SK-N-SH (cell line): ENCODE measurements around the gene NRL.

Experiments used
- EP300 ChIP-seq, 2 experiments: IDR thresholded peaks; 2 replicates each; pipeline versions ENCODE4 v1.4.0 to v1.6.1; 2012; ENCODE audit warnings: borderline replicate concordance in 1 of 2, low read depth in 1 of 2, low read length in 1 of 2
- EZH2phosphoT487 ChIP-seq: fragments of 200-600 bp; sonication (generic); IDR thresholded peaks from 2 replicates; pipeline ENCODE4 v1.6.1; 2017; ENCODE audit warnings: low read depth, mixed run types, mild to moderate bottlenecking, antibody characterized with exemption, moderate library complexity, borderline replicate concordance
- FOXM1 ChIP-seq: IDR thresholded peaks from 2 replicates; pipeline ENCODE4 v1.4.0; 2012; ENCODE audit warnings: low read depth, mild to moderate bottlenecking
- GABPA ChIP-seq: IDR thresholded peaks from 2 replicates; pipeline ENCODE4 v1.4.0; 2012; ENCODE audit warnings: low read depth, mild to moderate bottlenecking
- MXI1 ChIP-seq: IDR thresholded peaks from 2 replicates; pipeline ENCODE4 v1.6.1; 2012; ENCODE audit warnings: mild to moderate bottlenecking, low read depth, low read length, improper control_type of control experiment
- POLR2AphosphoS5 ChIP-seq: IDR thresholded peaks from 2 replicates; pipeline ENCODE4 v1.6.1; 2012; ENCODE audit warnings: low read depth, low read length
- RFX5 ChIP-seq: IDR thresholded peaks from 2 replicates; pipeline ENCODE4 v1.6.1; 2012; ENCODE audit warnings: mild to moderate bottlenecking, improper control_type of control experiment, low read length
- SMC3 ChIP-seq: IDR thresholded peaks from 2 replicates; pipeline ENCODE4 v1.6.1; 2012; ENCODE audit warnings: low read depth, low read length, improper control_type of control experiment
- TAF1 ChIP-seq: IDR thresholded peaks from 2 replicates; pipeline ENCODE4 v1.6.1; 2012; ENCODE audit warnings: low read depth, mild to moderate bottlenecking, low read length, moderate library complexity, borderline replicate concordance
- TCF12 ChIP-seq: IDR thresholded peaks from 2 replicates; pipeline ENCODE4 v1.4.0; 2012
- TF ChIP-seq, protein P1 (sequence below): fragments of 200-600 bp; sonication (generic); IDR thresholded peaks from 2 replicates; pipeline ENCODE4 v1.6.1; 2017; ENCODE audit warnings: antibody characterized with exemption, mild to moderate bottlenecking, moderate library complexity

DNA sequence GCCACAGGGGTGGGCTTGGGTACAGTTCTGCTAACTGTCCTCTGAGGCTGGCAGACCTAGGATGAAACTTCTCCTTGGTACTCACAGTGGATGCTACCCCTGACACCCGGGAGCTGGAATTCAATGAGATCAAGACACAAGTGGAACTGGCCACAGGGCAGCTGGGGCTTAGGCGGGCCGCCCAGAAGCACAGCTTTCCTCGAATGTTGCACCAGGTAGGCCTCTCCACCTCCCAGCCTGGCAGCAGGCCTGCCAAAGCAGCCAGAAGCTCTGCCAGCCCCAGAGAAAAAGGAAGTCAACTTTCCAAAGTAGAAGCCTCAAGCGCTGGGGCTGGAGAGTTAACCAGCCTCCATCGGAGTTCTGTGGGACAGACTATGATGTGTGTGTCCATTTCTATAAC lies 2.4 kb upstream of the NRL start:
- no peak for TF ChIP-seq TCF12
- no peak for TF ChIP-seq MXI1
- TF ChIP-seq FOXM1, result no peak
- TF ChIP-seq, protein P1, sequence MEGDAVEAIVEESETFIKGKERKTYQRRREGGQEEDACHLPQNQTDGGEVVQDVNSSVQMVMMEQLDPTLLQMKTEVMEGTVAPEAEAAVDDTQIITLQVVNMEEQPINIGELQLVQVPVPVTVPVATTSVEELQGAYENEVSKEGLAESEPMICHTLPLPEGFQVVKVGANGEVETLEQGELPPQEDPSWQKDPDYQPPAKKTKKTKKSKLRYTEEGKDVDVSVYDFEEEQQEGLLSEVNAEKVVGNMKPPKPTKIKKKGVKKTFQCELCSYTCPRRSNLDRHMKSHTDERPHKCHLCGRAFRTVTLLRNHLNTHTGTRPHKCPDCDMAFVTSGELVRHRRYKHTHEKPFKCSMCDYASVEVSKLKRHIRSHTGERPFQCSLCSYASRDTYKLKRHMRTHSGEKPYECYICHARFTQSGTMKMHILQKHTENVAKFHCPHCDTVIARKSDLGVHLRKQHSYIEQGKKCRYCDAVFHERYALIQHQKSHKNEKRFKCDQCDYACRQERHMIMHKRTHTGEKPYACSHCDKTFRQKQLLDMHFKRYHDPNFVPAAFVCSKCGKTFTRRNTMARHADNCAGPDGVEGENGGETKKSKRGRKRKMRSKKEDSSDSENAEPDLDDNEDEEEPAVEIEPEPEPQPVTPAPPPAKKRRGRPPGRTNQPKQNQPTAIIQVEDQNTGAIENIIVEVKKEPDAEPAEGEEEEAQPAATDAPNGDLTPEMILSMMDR, result no peak
- TF ChIP-seq EZH2phosphoT487, result no peak
- no peak for TF ChIP-seq POLR2AphosphoS5
- no peak for TF ChIP-seq RFX5
- TF ChIP-seq EP300 (IDR thresholded peaks at IDR 0.05; ENCODE audit: borderline replicate concordance in 1 of 2, low read depth in 1 of 2, low read length in 1 of 2), result no peak
- no peak for TF ChIP-seq GABPA
- TF ChIP-seq TAF1, result no peak
- no peak for TF ChIP-seq SMC3
